ENCODE results near the gene ADGRD1.

ADGRD1 gene

GRCh38 chr12:131044760-131045381 is 91.2 kb downstream of the ADGRD1 start:
- DNase-seq = no peak

- no peak for DNase-seq
These were observed 92.2 kb downstream of the ADGRD1 start for GRCh38 chr12:131045705-131046460.

GRCh38 chr12:131046813-131047788 is 93.4 kb downstream of the ADGRD1 start:
- DNase-seq = no peak

GRCh38 chr12:131047789-131048610 is 94.3 kb downstream of the ADGRD1 start:
- DNase-seq = no peak

- no peak for DNase-seq
These were observed 94.9 kb downstream of the ADGRD1 start for GRCh38 chr12:131048611-131048990.

GRCh38 chr12:131049002-131049401 is 95.3 kb downstream of the ADGRD1 start:
- no peak for DNase-seq

GRCh38 chr12:131049549-131050339 is 96.0 kb downstream of the ADGRD1 start:
- no peak for DNase-seq

GRCh38 chr12:131050463-131051154 is 96.9 kb downstream of the ADGRD1 start:
- DNase-seq = no peak

GRCh38 chr12:131051155-131051473 is 97.4 kb downstream of the ADGRD1 start:
- DNase-seq = no peak

- no peak for DNase-seq
These were observed 98.5 kb downstream of the ADGRD1 start for GRCh38 chr12:131052063-131052781.

- no peak for DNase-seq
These were observed 99.2 kb downstream of the ADGRD1 start for GRCh38 chr12:131052929-131053328.

- no peak for DNase-seq
These were observed 99.9 kb downstream of the ADGRD1 start for GRCh38 chr12:131053567-131053966.

- no peak for DNase-seq
These were observed 100.8 kb downstream of the ADGRD1 start for GRCh38 chr12:131054345-131055092.

- no peak for DNase-seq
These were observed 101.4 kb downstream of the ADGRD1 start for GRCh38 chr12:131055093-131055465.

- DNase-seq = no peak
These were observed 102.0 kb downstream of the ADGRD1 start for GRCh38 chr12:131055596-131056233.

- DNase-seq = no peak
These were observed 102.9 kb downstream of the ADGRD1 start for GRCh38 chr12:131056626-131057025.

- no peak for DNase-seq
These were observed 103.6 kb downstream of the ADGRD1 start for GRCh38 chr12:131057211-131057721.

GRCh38 chr12:131057722-131058515 is 104.2 kb downstream of the ADGRD1 start:
- no peak for DNase-seq

All from SHP77 treated with DMSO at 0.1 percent for 48 hours (cell line).